Measurements from ENCODE around the gene KCNQ1.

The KCNQ1 gene

GRCh38 chr11:2844116-2844842, 399.5 kb downstream of the KCNQ1 start:
- TF ChIP-seq EZH2 (IDR thresholded peaks at IDR 0.05; ENCODE audit: borderline replicate concordance, low read length) (no peak), CTCF (IDR thresholded peaks at IDR 0.05; ENCODE audit: low read length) (no peak)
- Histone ChIP-seq H3K36me3 (ENCODE audit: insufficient read depth, low read length) (no peaks in the 10 kb centered on the region), H3K4me3 (ENCODE audit: low read depth, low read length, poor library complexity, severe bottlenecking) (no peak overlapping the region), H3K4me1 (ENCODE audit: insufficient read depth, low read length, severe bottlenecking) (no peaks in the 10 kb centered on the region), H3F3A (ENCODE audit: insufficient read depth, low read length) (no peaks in the 10 kb centered on the region), H4K20me1 (ENCODE audit: insufficient read depth, low read length) (no peaks in the 10 kb centered on the region), H3K79me2 (ENCODE audit: insufficient read depth, low read length) (no peaks in the 10 kb centered on the region), H3K27ac (ENCODE audit: low read depth, low read length, poor library complexity, severe bottlenecking) (no peak overlapping the region), H3K9ac (ENCODE audit: low read length) (no peak overlapping the region), H3K4me2 (ENCODE audit: low read length) (no peak overlapping the region), H3K27me3 (ENCODE audit: insufficient read depth, low read length) (0 out of 2 replicates have a peak, but pooled peaks cover 3% of the 10 kb centered on the region), H3K9me3 (ENCODE audit: low read length) (no peaks in the 10 kb centered on the region), H3K9me2 (ENCODE audit: low read depth, low read length) (no peaks in the 10 kb centered on the region), H2AFZ (ENCODE audit: low read length) (no peak overlapping the region)

GRCh38 chr11:2844996-2845395, 400.2 kb downstream of the KCNQ1 start:
- no peaks in the 10 kb centered on the region for H3K36me3 ChIP-seq (ENCODE audit: insufficient read depth, low read length)
- no peak overlapping the region for H3K4me3 ChIP-seq (ENCODE audit: low read depth, low read length, poor library complexity, severe bottlenecking)
- no peaks in the 10 kb centered on the region for H3K4me1 ChIP-seq (ENCODE audit: insufficient read depth, low read length, severe bottlenecking)
- no peaks in the 10 kb centered on the region for H4K20me1 ChIP-seq (ENCODE audit: insufficient read depth, low read length)
- H3F3A ChIP-seq (ENCODE audit: insufficient read depth, low read length), result no peaks in the 10 kb centered on the region
- no peak overlapping the region for H3K9ac ChIP-seq (ENCODE audit: low read length)
- TF ChIP-seq CTCF (IDR thresholded peaks at IDR 0.05; ENCODE audit: low read length), result no peak
- TF ChIP-seq EZH2 (IDR thresholded peaks at IDR 0.05; ENCODE audit: borderline replicate concordance, low read length), result no peak
- no peak overlapping the region for H2AFZ ChIP-seq (ENCODE audit: low read length)
- no peak overlapping the region for H3K27ac ChIP-seq (ENCODE audit: low read depth, low read length, poor library complexity, severe bottlenecking)
- H3K9me3 ChIP-seq (ENCODE audit: low read length), result no peaks in the 10 kb centered on the region
- 0 out of 2 replicates have a peak, but pooled peaks cover 3% of the 10 kb centered on the region for H3K27me3 ChIP-seq (ENCODE audit: insufficient read depth, low read length)
- no peaks in the 10 kb centered on the region for H3K79me2 ChIP-seq (ENCODE audit: insufficient read depth, low read length)
- no peaks in the 10 kb centered on the region for H3K9me2 ChIP-seq (ENCODE audit: low read depth, low read length)
- H3K4me2 ChIP-seq (ENCODE audit: low read length), result no peak overlapping the region

- H3F3A ChIP-seq (ENCODE audit: insufficient read depth, low read length), result no peaks in the 10 kb centered on the region
- H3K79me2 ChIP-seq (ENCODE audit: insufficient read depth, low read length), result no peaks in the 10 kb centered on the region
- no peaks in the 10 kb centered on the region for H3K9me3 ChIP-seq (ENCODE audit: low read length)
- no peaks in the 10 kb centered on the region for H4K20me1 ChIP-seq (ENCODE audit: insufficient read depth, low read length)
- no peak for TF ChIP-seq EZH2 (IDR thresholded peaks at IDR 0.05; ENCODE audit: borderline replicate concordance, low read length)
- H3K9me2 ChIP-seq (ENCODE audit: low read depth, low read length), result no peaks in the 10 kb centered on the region
- H3K4me2 ChIP-seq (ENCODE audit: low read length), result no peak overlapping the region
- no peak overlapping the region for H3K9ac ChIP-seq (ENCODE audit: low read length)
- H3K36me3 ChIP-seq (ENCODE audit: insufficient read depth, low read length), result no peaks in the 10 kb centered on the region
- no peak overlapping the region for H3K4me3 ChIP-seq (ENCODE audit: low read depth, low read length, poor library complexity, severe bottlenecking)
- H3K27me3 ChIP-seq (ENCODE audit: insufficient read depth, low read length), result 0 out of 2 replicates have a peak, but pooled peaks cover 3% of the 10 kb centered on the region
- no peak overlapping the region for H3K27ac ChIP-seq (ENCODE audit: low read depth, low read length, poor library complexity, severe bottlenecking)
- H2AFZ ChIP-seq (ENCODE audit: low read length), result no peak overlapping the region
- no peaks in the 10 kb centered on the region for H3K4me1 ChIP-seq (ENCODE audit: insufficient read depth, low read length, severe bottlenecking)
These were observed 401.2 kb downstream of the KCNQ1 start for GRCh38 chr11:2846056-2846455.

- no peaks in the 10 kb centered on the region for H3K36me3 ChIP-seq (ENCODE audit: insufficient read depth, low read length)
- H3K4me1 ChIP-seq (ENCODE audit: insufficient read depth, low read length, severe bottlenecking), result no peaks in the 10 kb centered on the region
- H3K9ac ChIP-seq (ENCODE audit: low read length), result no peak overlapping the region
- H3K4me3 ChIP-seq (ENCODE audit: low read depth, low read length, poor library complexity, severe bottlenecking), result no peak overlapping the region
- TF ChIP-seq EZH2 (IDR thresholded peaks at IDR 0.05; ENCODE audit: borderline replicate concordance, low read length) (no peak), CTCF (IDR thresholded peaks at IDR 0.05; ENCODE audit: low read length) (no peak)
- no peaks in the 10 kb centered on the region for H3F3A ChIP-seq (ENCODE audit: insufficient read depth, low read length)
- H4K20me1 ChIP-seq (ENCODE audit: insufficient read depth, low read length), result no peaks in the 10 kb centered on the region
- no peak overlapping the region for H2AFZ ChIP-seq (ENCODE audit: low read length)
- no peak overlapping the region for H3K4me2 ChIP-seq (ENCODE audit: low read length)
- 0 out of 2 replicates have a peak, but pooled peaks cover 3% of the 10 kb centered on the region for H3K27me3 ChIP-seq (ENCODE audit: insufficient read depth, low read length)
- no peaks in the 10 kb centered on the region for H3K9me2 ChIP-seq (ENCODE audit: low read depth, low read length)
- no peaks in the 10 kb centered on the region for H3K79me2 ChIP-seq (ENCODE audit: insufficient read depth, low read length)
- no peak overlapping the region for H3K27ac ChIP-seq (ENCODE audit: low read depth, low read length, poor library complexity, severe bottlenecking)
- no peaks in the 10 kb centered on the region for H3K9me3 ChIP-seq (ENCODE audit: low read length)
These were observed 401.7 kb downstream of the KCNQ1 start for GRCh38 chr11:2846470-2846869.
